Amniotic stem cell (primary cell): ENCODE results near the gene NEUROG2.
A peak's percentile ranks its signal among the peaks of the same experiment; 100 is the strongest.
"Not testable (repeated sequence)": the region's sequence is repeated elsewhere in the genome, so short reads cannot be mapped to it uniquely, and the experiment has no call there.

ENCODE experiments used
- DNase-seq: peaks from one replicate; lab custom pipeline; 2025; lab: John Stamatoyannopoulos, UW

Gene NEUROG2

GRCh38 chr4:112516066-112516470 lies at the start of gene NEUROG2:
NEUROG2 (minus strand) TSS chr4:112516180; CDS start chr4:112515475, 705 bp downstream.
- DNase-seq, result no peak

GRCh38 chr4:112564706-112565270 lies 48.8 kb upstream of the NEUROG2 start:
- DNase-seq, result no peak

GRCh38 chr4:112563431-112564200 lies 47.6 kb upstream of the NEUROG2 start:
- no peak for DNase-seq

- no peak for DNase-seq
These were observed 46.4 kb upstream of the NEUROG2 start for GRCh38 chr4:112562254-112562879.

- no peak for DNase-seq
These were observed 44.1 kb upstream of the NEUROG2 start for GRCh38 chr4:112560084-112560483.

GRCh38 chr4:112559053-112559452 lies 43.1 kb upstream of the NEUROG2 start:
- DNase-seq, result no peak

- no peak for DNase-seq
These were observed 41.9 kb upstream of the NEUROG2 start for GRCh38 chr4:112557676-112558411.

- not testable (repeated sequence) for DNase-seq
These were observed 38.3 kb upstream of the NEUROG2 start for GRCh38 chr4:112554271-112554670.

GRCh38 chr4:112552668-112553067 lies 36.7 kb upstream of the NEUROG2 start:
- peak; percentile 37 for DNase-seq

GRCh38 chr4:112550728-112551127 lies 34.7 kb upstream of the NEUROG2 start:
- peak; percentile 27 for DNase-seq

- DNase-seq, result no peak
These were observed 30.5 kb upstream of the NEUROG2 start for GRCh38 chr4:112546476-112546875.

- no peak for DNase-seq
These were observed 29.4 kb upstream of the NEUROG2 start for GRCh38 chr4:112545346-112545745.

- DNase-seq, result no peak
These were observed 24.7 kb upstream of the NEUROG2 start for GRCh38 chr4:112540695-112541094.

GRCh38 chr4:112536123-112536522 lies 20.1 kb upstream of the NEUROG2 start:
- DNase-seq, result no peak

GRCh38 chr4:112532267-112532666 lies 16.3 kb upstream of the NEUROG2 start:
- no peak for DNase-seq

GRCh38 chr4:112531146-112531545 lies 15.2 kb upstream of the NEUROG2 start:
- DNase-seq, result no peak

GRCh38 chr4:112526061-112526460 lies 10.1 kb upstream of the NEUROG2 start:
- no peak for DNase-seq

- no peak for DNase-seq
These were observed 8.0 kb upstream of the NEUROG2 start for GRCh38 chr4:112523764-112524505.

- no peak for DNase-seq
These were observed 7.2 kb upstream of the NEUROG2 start for GRCh38 chr4:112523008-112523721.

- DNase-seq, result not testable (repeated sequence)
These were observed 6.5 kb upstream of the NEUROG2 start for GRCh38 chr4:112522431-112522830.
